NCI-H460 (cell line): ENCODE results near the gene KNSTRN. TPM values are rescaled to one million over a fixed set of nuclear protein-coding genes. Genes with fewer than 3 reads are reported as not detected.

ENCODE experiments used
- DNase-seq: peaks from one replicate; pipeline ENCODE4 v3.0.0-alpha.2; 2016; ENCODE audit warnings: low read depth; ENCODE audit errors: extremely low read depth
- total RNA-seq: library from RNA; depleted of rRNA; stranded (reverse); fragments of >200 nt; shearing (Covaris generic); gene quantifications from 2 replicates; pipeline ENCODE4 v1.2.3, GENCODE V29; 2014; rRNA removed

Gene KNSTRN
- total RNA-seq, 1 experiment from 2014 or later = 80.4 TPM

- DNase-seq = no peak
Observed at GRCh38 chr15:40443846-40444245, 61.3 kb downstream of the KNSTRN start.

Other genes starting within 250 kb of the KNSTRN start
- 42.8 and 45.7 TPM in 2 replicates for gene BUB1B, start 221.7 kb upstream of the KNSTRN start, total RNA-seq
- 1.6 TPM in 1 of 2 replicates, not detected in the other for gene PAK6, start 143.7 kb upstream of the KNSTRN start, total RNA-seq
- not detected in 2 replicates for gene ANKRD63, start 99.7 kb upstream of the KNSTRN start, total RNA-seq
- 0.74 and 0.75 TPM in 2 replicates for gene PLCB2, start 74.8 kb upstream of the KNSTRN start, total RNA-seq
- 15.9 and 16.6 TPM in 2 replicates for gene INAFM2, start 59.0 kb upstream of the KNSTRN start, total RNA-seq
- 8.9 and 9.4 TPM in 2 replicates for gene CCDC9B, start 41.8 kb upstream of the KNSTRN start, total RNA-seq
- not detected in 2 replicates for gene PHGR1, start 31.7 kb upstream of the KNSTRN start, total RNA-seq
- gene DISP2, start 24.5 kb upstream of the KNSTRN start, total RNA-seq = 0.12 and 1.0 TPM in 2 replicates
- 19.0 and 27.2 TPM in 2 replicates for gene IVD, start 23.1 kb downstream of the KNSTRN start, total RNA-seq
- gene BAHD1, start 58.2 kb downstream of the KNSTRN start, total RNA-seq = 6.2 and 7.2 TPM in 2 replicates
- 9.3 and 12.4 TPM in 2 replicates for gene CHST14, start 88.3 kb downstream of the KNSTRN start, total RNA-seq
- gene CCDC32, start 182.3 kb downstream of the KNSTRN start, total RNA-seq = 17.0 and 17.8 TPM in 2 replicates
- gene RPUSD2, start 186.6 kb downstream of the KNSTRN start, total RNA-seq = 13.3 and 13.5 TPM in 2 replicates
- 24.8 and 25.2 TPM in 2 replicates for gene KNL1, start 211.5 kb downstream of the KNSTRN start, total RNA-seq